ENCODE data around the gene MAPK8IP3. TPM values are rescaled to one million over a fixed set of nuclear protein-coding genes. Genes with fewer than 3 reads are reported as not detected.
A peak's percentile ranks its signal among the peaks of the same experiment; 100 is the strongest.
"Not testable (repeated sequence)": the region's sequence is repeated elsewhere in the genome, so short reads cannot be mapped to it uniquely, and the experiment has no call there.

The MAPK8IP3 gene
- total RNA-seq, 1 donor from 2014 or later: 16.3 TPM

- ATAC-seq: peak; percentile 67
Measured at GRCh38 chr16:1788708-1789100, 82.7 kb downstream of the MAPK8IP3 start.

GRCh38 chr16:1789643-1790045, 83.6 kb downstream of the MAPK8IP3 start:
- ATAC-seq: no peak

- ATAC-seq: no peak
Measured at GRCh38 chr16:1790261-1790610, 84.2 kb downstream of the MAPK8IP3 start.

- ATAC-seq: no peak
Measured at GRCh38 chr16:1790611-1791255, 84.7 kb downstream of the MAPK8IP3 start.

GRCh38 chr16:1791256-1791942, 85.4 kb downstream of the MAPK8IP3 start:
- ATAC-seq: no peak

- ATAC-seq: no peak
Measured at GRCh38 chr16:1791943-1792812, 86.2 kb downstream of the MAPK8IP3 start.

GRCh38 chr16:1792836-1793577, 87.0 kb downstream of the MAPK8IP3 start:
- ATAC-seq: no peak

- ATAC-seq: peak; percentile 2
Measured at GRCh38 chr16:1793578-1794220, 87.7 kb downstream of the MAPK8IP3 start, which contains the start of gene IGFALS. TSS of gene IGFALS (minus strand) at chr16:1793705. CDS start at chr16:1793652, 53 bp downstream.

GRCh38 chr16:1794221-1794871, 88.4 kb downstream of the MAPK8IP3 start:
- ATAC-seq: peak; percentile 2

- ATAC-seq: no peak
Measured at GRCh38 chr16:1794908-1795666, 89.1 kb downstream of the MAPK8IP3 start.

GRCh38 chr16:1799263-1799662, 93.3 kb downstream of the MAPK8IP3 start:
- not testable (repeated sequence) for ATAC-seq

GRCh38 chr16:1800701-1801100, 94.7 kb downstream of the MAPK8IP3 start:
- ATAC-seq: no peak

GRCh38 chr16:1807626-1808025, 101.6 kb downstream of the MAPK8IP3 start:
- ATAC-seq: no peak

GRCh38 chr16:1808691-1809090, 102.7 kb downstream of the MAPK8IP3 start:
- no peak for ATAC-seq

- peak; percentile 16 for ATAC-seq
Measured at GRCh38 chr16:1809281-1809801, 103.3 kb downstream of the MAPK8IP3 start.

GRCh38 chr16:1810106-1810505, 104.1 kb downstream of the MAPK8IP3 start:
- no peak for ATAC-seq

GRCh38 chr16:1810536-1810935, 104.5 kb downstream of the MAPK8IP3 start:
- no peak for ATAC-seq

- peak; percentile 72 for ATAC-seq
Measured at GRCh38 chr16:1812732-1813163, 106.8 kb downstream of the MAPK8IP3 start.

- no peak for ATAC-seq
Measured at GRCh38 chr16:1815461-1815860, 109.5 kb downstream of the MAPK8IP3 start.
